Endodermal cell (in vitro differentiated cells): Measurements from ENCODE around the gene KRT1. TPM values are rescaled to one million over a fixed set of nuclear protein-coding genes. Genes with fewer than 3 reads are reported as not detected.

ENCODE experiments used
- DNase-seq: peaks from one replicate; pipeline ENCODE4 v3.0.0-alpha.2; 2017
- H3K27ac ChIP-seq: 2 replicates; pipeline ENCODE4 v1.5.1; 2013; ENCODE audit warnings: mild to moderate bottlenecking, low read depth, low read length, moderate library complexity
- H3K27me3 ChIP-seq: 2 replicates; pipeline ENCODE4 v1.6.1; 2013; ENCODE audit warnings: mild to moderate bottlenecking, low read length, moderate library complexity; ENCODE audit not compliant: insufficient read depth, control insufficient read depth, poor library complexity, severe bottlenecking
- H3K36me3 ChIP-seq: 2 replicates; pipeline ENCODE4 v1.7.0; 2013; ENCODE audit warnings: mild to moderate bottlenecking, low read length, moderate library complexity; ENCODE audit not compliant: control insufficient read depth, insufficient read depth
- H3K4me1 ChIP-seq: one replicate; pipeline ENCODE4 v1.7.0; 2013; ENCODE audit warnings: low read length; ENCODE audit not compliant: control insufficient read depth, insufficient read depth
- H3K4me3 ChIP-seq: 2 replicates; pipeline ENCODE4 v1.5.1; 2013; ENCODE audit warnings: mild to moderate bottlenecking, low read length, moderate library complexity
- H3K9ac ChIP-seq: 2 replicates; pipeline ENCODE4 v1.6.1; 2013; ENCODE audit warnings: mild to moderate bottlenecking, low read length, moderate library complexity; ENCODE audit not compliant: poor library complexity, severe bottlenecking; ENCODE audit errors: extremely low read depth
- H3K9me3 ChIP-seq: 2 replicates; pipeline ENCODE4 v1.6.1; 2013; ENCODE audit warnings: mild to moderate bottlenecking, low read length, moderate library complexity; ENCODE audit not compliant: control insufficient read depth
- H3K27ac Mint-ChIP-seq: 2 replicates; pipeline ENCODE4 v1.8.0; 2020; ENCODE audit warnings: mixed read lengths
- H3K27me3 Mint-ChIP-seq: 2 replicates; pipeline ENCODE4 v1.8.0; 2021; ENCODE audit warnings: mild to moderate bottlenecking, mixed read lengths; ENCODE audit not compliant: insufficient read depth
- H3K36me3 Mint-ChIP-seq: 2 replicates; pipeline ENCODE4 v1.8.0; 2020; ENCODE audit warnings: low read depth, mixed read lengths
- H3K4me1 Mint-ChIP-seq: 2 replicates; pipeline ENCODE4 v1.8.0; 2020; ENCODE audit warnings: mixed read lengths
- H3K4me3 Mint-ChIP-seq: 2 replicates; pipeline ENCODE4 v1.8.0; 2020; ENCODE audit warnings: mild to moderate bottlenecking, moderate library complexity, mixed read lengths
- H3K9me3 Mint-ChIP-seq: 2 replicates; pipeline ENCODE4 v1.8.0; 2020; ENCODE audit warnings: mild to moderate bottlenecking, mixed read lengths
- WGBS, 2 experiments: methylation state at CpG; one replicate each; pipeline versions ENCODE4 v1.1.5 to v1.1.7; 2013; ENCODE audit warnings: missing lambda C conversion rate in 2 of 2, mixed read lengths in 1 of 2; ENCODE audit not compliant: insufficient coverage in 1 of 2, insufficient read length in 1 of 2; 5-methylcytosine and 5-hydroxymethylcytosine counted together
- total RNA-seq, 2 donors: library from RNA; stranded (reverse); fragmentation: NEBNext Ultra II Directional in 1 of 2; extraction: Animal tissue kit (Norgen Biotek cat#: 25700) in 1 of 2; gene quantifications; 2 replicates in 1 of 2; 3 replicates in 1 of 2; pipeline ENCODE4 v1.2.1, GENCODE V29; 2021
- TF ChIP-seq, protein P1 (sequence below): fragments of 200-600 bp; sonication (generic); conservative IDR thresholded peaks from 2 replicates; pipeline ENCODE4 v1.5.0; 2021; ENCODE audit warnings: antibody characterized with exemption, mild to moderate bottlenecking

The KRT1 gene
- total RNA-seq, 2 donors from 2014 or later, result not detected

- no peak overlapping the region for H3K27ac Mint-ChIP-seq
- no peaks in the 10 kb centered on the region for H3K9me3 ChIP-seq
- peaks cover 29% of the 10 kb centered on the region for H3K27me3 ChIP-seq
- no peaks in the 10 kb centered on the region for H3K36me3 Mint-ChIP-seq
- H3K4me1 Mint-ChIP-seq, result no peaks in the 10 kb centered on the region
- TF ChIP-seq, protein P1, sequence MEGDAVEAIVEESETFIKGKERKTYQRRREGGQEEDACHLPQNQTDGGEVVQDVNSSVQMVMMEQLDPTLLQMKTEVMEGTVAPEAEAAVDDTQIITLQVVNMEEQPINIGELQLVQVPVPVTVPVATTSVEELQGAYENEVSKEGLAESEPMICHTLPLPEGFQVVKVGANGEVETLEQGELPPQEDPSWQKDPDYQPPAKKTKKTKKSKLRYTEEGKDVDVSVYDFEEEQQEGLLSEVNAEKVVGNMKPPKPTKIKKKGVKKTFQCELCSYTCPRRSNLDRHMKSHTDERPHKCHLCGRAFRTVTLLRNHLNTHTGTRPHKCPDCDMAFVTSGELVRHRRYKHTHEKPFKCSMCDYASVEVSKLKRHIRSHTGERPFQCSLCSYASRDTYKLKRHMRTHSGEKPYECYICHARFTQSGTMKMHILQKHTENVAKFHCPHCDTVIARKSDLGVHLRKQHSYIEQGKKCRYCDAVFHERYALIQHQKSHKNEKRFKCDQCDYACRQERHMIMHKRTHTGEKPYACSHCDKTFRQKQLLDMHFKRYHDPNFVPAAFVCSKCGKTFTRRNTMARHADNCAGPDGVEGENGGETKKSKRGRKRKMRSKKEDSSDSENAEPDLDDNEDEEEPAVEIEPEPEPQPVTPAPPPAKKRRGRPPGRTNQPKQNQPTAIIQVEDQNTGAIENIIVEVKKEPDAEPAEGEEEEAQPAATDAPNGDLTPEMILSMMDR, result no peak
- no peaks in the 10 kb centered on the region for H3K4me1 ChIP-seq
- H3K9ac ChIP-seq, result no peak overlapping the region
- H3K27me3 Mint-ChIP-seq, result peaks cover 28% of the 10 kb centered on the region
- H3K36me3 ChIP-seq, result no peaks in the 10 kb centered on the region
- H3K4me3 Mint-ChIP-seq, result no peak overlapping the region
- H3K27ac ChIP-seq, result no peak overlapping the region
- DNase-seq, result no peak
- no peak overlapping the region for H3K4me3 ChIP-seq
- WGBS, 2 experiments, result 83% methylated on average over 2 of the region's 2 CpGs; no CpG with 5 or more reads in 1 of the 2 experiments
- no peaks in the 10 kb centered on the region for H3K9me3 Mint-ChIP-seq
Observed at GRCh38 chr12:52722680-52723079, 42.5 kb upstream of the KRT1 start.

DNA sequence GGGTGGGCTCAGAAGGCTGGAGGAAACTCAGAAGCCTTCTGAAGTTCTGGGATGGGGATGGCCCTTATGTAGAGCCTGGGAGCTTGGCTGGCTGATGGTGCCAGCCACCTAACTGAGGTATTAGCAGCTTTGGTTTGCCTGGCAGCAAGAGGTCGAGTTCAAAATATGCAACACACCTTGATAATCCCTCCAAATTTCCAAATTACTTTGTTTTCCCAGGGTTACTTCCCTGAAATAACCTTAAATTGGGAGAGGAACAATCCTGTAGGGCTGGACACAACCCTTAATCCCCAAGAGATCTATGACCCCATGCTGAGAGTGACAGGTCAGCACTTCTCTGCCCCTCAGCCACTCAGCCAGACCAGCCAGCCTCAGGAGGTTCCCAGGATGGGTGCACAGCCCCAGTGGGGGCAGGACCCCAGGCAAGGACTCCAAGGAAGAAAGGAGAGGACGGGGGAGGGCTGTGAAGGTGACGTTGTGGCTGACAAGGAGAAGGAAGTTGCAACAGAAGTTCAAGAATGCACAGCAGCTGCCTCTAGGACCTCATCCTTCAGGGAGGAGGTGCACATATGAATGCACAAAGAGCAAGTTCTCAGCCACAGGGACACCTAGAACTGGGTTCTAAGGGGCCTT is 41.7 kb upstream of the KRT1 start:
- no peak overlapping the region for H3K27ac ChIP-seq
- H3K9me3 ChIP-seq, result no peaks in the 10 kb centered on the region
- H3K36me3 Mint-ChIP-seq, result no peaks in the 10 kb centered on the region
- no peak overlapping the region for H3K4me3 Mint-ChIP-seq
- no peaks in the 10 kb centered on the region for H3K4me1 ChIP-seq
- no peak for DNase-seq
- H3K9me3 Mint-ChIP-seq, result no peaks in the 10 kb centered on the region
- H3K4me1 Mint-ChIP-seq, result no peaks in the 10 kb centered on the region
- 64 to 65% methylated on average over 3 of the region's 3 CpGs for WGBS, 2 experiments
- no peak overlapping the region for H3K9ac ChIP-seq
- H3K27me3 Mint-ChIP-seq, result peaks cover 30% of the 10 kb centered on the region
- peaks cover 32% of the 10 kb centered on the region for H3K27me3 ChIP-seq
- TF ChIP-seq, protein P1, result no peak
- H3K4me3 ChIP-seq, result no peak overlapping the region
- no peak overlapping the region for H3K27ac Mint-ChIP-seq
- H3K36me3 ChIP-seq, result no peaks in the 10 kb centered on the region

DNA sequence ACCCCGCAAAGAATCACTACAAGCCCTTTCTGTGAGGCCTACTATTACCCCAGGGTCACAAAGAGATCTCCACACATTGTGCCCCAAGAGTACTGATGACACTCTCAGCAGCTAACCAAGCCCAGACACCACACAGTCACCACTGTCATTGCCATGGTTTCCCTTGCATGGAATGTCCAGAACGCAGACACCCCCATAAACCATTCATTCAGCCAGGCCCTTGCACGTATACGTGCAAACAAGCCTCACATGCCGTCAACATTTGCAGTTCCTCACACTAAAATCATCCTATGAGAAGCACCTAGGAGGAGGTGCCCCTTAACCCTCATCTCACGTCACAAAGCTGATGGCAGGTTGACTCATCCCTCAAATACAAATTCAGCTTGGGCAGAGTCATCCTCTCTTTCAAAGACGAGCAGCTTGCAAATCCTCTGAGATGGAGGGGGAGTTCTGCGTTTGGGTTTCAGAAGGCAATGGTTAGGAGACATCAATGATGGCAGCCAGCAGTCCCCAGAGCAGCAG is 40.2 kb upstream of the KRT1 start:
- Mint-ChIP-seq H3K9me3 (no peaks in the 10 kb centered on the region), H3K4me1 (no peaks in the 10 kb centered on the region), H3K36me3 (no peaks in the 10 kb centered on the region), H3K27me3 (peaks cover 42% of the 10 kb centered on the region), H3K27ac (no peak overlapping the region), H3K4me3 (no peak overlapping the region)
- peaks cover 32% of the 10 kb centered on the region for H3K27me3 ChIP-seq
- H3K4me3 ChIP-seq, result no peak overlapping the region
- no peaks in the 10 kb centered on the region for H3K9me3 ChIP-seq
- H3K4me1 ChIP-seq, result no peaks in the 10 kb centered on the region
- TF ChIP-seq, protein P1, result no peak
- 83 to 88% methylated on average over 5 to 8 of the region's 8 CpGs for WGBS, 2 experiments
- no peak overlapping the region for H3K9ac ChIP-seq
- no peaks in the 10 kb centered on the region for H3K36me3 ChIP-seq
- no peak for DNase-seq
- H3K27ac ChIP-seq, result no peak overlapping the region
